ENCODE data around the gene TAS2R41. TPM values are rescaled to one million over a fixed set of nuclear protein-coding genes. Genes with fewer than 3 reads are reported as not detected.

Gene TAS2R41
- total RNA-seq, 4 donors from 2014 or later = 0.70 TPM; not detected in 3

DNA sequence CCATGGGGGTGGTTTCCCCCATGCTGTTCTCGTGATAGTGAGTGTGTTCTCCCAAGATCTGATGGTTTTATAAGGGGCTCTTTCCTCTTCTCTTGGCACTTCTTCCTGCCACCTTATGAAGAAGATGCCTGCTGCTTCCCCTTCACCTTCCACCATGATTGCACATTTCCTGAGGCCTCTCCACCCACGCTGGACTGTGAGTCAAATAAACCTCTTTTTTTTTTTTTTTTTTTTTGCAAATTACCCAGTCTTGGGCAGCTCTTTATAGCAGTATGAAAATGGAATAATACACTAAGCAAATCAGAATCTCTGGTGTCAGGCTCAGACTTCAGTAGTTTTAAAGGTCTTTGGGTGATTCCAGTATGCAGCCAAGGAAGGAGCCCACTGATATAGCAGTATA, 28.2 kb downstream of the TAS2R41 start:
- 53 to 58% methylated on average over 2 of the region's 2 CpGs for WGBS, 2 donors

DNA sequence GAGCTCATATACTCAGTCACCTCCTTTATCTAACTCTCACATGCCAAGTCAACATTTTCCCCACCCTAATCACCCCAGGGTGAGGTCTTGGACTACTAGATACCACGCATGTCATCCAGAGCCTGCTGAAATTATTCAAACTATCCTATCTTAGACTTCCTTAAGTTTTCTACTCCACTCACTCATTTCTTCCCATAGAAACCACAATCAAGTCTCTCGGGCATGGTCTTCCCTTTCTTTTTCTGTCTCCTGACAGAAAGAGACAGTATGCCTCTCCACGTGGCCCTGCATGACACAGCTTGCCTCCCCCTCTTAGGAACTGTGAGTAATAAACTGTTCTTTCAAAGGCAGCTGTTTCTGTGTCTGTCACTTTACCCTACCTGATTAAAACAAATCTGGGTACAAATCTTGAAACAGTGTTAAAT, 29.4 kb downstream of the TAS2R41 start:
- intact Hi-C loops (cut with DNase I) = no loop called here
- Histone ChIP-seq H3K27ac (no peak overlapping the region), H3K27me3 (no peaks in the 10 kb centered on the region), H3K36me3 (no peaks in the 10 kb centered on the region), H3K9me3 (no peaks in the 10 kb centered on the region), H3K4me1 (peaks cover 4 to 25% (median 4%) of the 10 kb centered on the region in 3 donors), H3K4me3 (no peak overlapping the region)
- no peak for TF ChIP-seq POLR2A (IDR thresholded peaks at IDR 0.05)
- TF ChIP-seq, protein P1, sequence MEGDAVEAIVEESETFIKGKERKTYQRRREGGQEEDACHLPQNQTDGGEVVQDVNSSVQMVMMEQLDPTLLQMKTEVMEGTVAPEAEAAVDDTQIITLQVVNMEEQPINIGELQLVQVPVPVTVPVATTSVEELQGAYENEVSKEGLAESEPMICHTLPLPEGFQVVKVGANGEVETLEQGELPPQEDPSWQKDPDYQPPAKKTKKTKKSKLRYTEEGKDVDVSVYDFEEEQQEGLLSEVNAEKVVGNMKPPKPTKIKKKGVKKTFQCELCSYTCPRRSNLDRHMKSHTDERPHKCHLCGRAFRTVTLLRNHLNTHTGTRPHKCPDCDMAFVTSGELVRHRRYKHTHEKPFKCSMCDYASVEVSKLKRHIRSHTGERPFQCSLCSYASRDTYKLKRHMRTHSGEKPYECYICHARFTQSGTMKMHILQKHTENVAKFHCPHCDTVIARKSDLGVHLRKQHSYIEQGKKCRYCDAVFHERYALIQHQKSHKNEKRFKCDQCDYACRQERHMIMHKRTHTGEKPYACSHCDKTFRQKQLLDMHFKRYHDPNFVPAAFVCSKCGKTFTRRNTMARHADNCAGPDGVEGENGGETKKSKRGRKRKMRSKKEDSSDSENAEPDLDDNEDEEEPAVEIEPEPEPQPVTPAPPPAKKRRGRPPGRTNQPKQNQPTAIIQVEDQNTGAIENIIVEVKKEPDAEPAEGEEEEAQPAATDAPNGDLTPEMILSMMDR (IDR thresholded peaks at IDR 0.05) = no peak
- DNase-seq = no peak
- WGBS, 2 donors = 38 to 44% methylated on average over 3 of the region's 3 CpGs

More for the DNA sequence above, 28.2 kb downstream of the TAS2R41 start:
- no peak overlapping the region for H3K27ac ChIP-seq
- intact Hi-C loops (cut with DNase I) = no loop called here
- no peak overlapping the region for H3K4me3 ChIP-seq
- no peaks in the 10 kb centered on the region for H3K36me3 ChIP-seq
- H3K27me3 ChIP-seq = no peaks in the 10 kb centered on the region
- H3K4me1 ChIP-seq = peaks cover 0 to 13% (median 4%) of the 10 kb centered on the region in 3 donors
- no peaks in the 10 kb centered on the region for H3K9me3 ChIP-seq
- no peak for DNase-seq
- TF ChIP-seq, protein P1 (IDR thresholded peaks at IDR 0.05) = no peak
- no peak for TF ChIP-seq POLR2A (IDR thresholded peaks at IDR 0.05)

DNA sequence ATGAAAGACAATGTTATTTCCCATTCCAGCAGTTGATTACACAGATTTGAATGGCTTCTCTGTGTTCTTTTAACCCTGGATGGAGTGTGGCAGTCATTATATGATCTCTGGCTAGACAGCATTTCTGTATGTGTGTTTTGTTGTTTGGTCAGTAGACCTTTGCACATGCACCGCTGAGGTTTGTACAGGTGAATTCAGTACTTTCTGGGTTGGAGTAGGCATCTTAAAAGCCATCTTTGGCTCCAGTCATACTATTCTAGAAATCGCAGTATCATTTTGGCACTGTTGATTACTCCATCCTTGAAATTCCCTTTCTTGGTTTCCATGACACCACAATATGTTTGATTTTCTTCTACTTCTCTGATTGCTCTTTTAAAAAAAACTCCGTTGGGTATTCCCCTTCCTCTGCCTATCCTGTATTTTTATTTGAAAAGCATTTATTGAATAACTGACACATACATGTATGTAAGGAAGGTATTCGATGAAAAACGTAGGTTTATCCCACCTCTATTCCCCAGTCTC, 29.9 kb downstream of the TAS2R41 start:
- DNase-seq = no peak
- intact Hi-C loops (cut with DNase I) = no loop called here
- Histone ChIP-seq H3K4me1 (peaks cover 6 to 30% (median 8%) of the 10 kb centered on the region in 3 donors), H3K4me3 (no peak overlapping the region), H3K27ac (no peak overlapping the region), H3K9me3 (no peaks in the 10 kb centered on the region), H3K36me3 (no peaks in the 10 kb centered on the region), H3K27me3 (no peaks in the 10 kb centered on the region)
- WGBS, 2 donors = 75 to 86% methylated on average over 5 of the region's 5 CpGs
- TF ChIP-seq, protein P1 (IDR thresholded peaks at IDR 0.05) = no peak
- no peak for TF ChIP-seq POLR2A (IDR thresholded peaks at IDR 0.05)

DNA sequence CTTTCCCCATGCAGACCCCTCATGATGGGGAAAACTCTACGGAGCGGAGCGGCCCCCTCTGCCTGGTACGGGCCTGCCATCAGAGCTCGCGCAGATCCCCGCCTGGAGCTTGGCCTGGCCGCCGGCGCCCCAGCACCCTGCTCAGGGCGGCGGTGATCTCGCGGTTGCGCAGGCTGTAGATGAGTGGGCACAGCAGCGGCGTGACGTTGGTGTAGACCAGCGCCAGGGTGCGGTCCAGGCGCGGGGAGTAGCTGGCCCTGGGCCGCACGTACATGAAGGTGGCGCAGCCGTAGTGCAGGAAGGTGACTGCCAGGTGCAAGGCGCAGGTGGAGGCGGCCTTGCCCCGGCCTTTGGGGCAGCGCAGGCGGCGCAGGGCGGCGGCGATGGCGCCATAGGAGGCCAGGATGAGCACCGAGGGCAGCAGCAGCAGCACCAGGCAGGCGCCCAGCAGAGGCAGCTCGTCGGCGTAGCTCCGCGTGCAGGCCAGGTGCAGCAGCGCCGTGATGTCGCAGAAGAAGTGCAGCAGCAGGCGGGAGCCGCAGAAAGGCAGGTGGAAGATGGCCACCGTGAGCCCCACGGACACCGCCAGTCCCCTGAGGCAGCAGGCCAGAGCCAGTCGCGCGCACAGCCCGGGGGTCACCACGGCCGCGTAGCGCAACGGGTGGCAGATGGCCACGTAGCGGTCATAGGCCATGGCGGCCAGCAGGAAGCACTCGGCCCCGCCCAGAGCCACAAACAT, 33.4 kb downstream of the TAS2R41 start:
- peaks cover 6 to 42% (median 10%) of the 10 kb centered on the region in 3 donors for H3K4me1 ChIP-seq
- H3K36me3 ChIP-seq = no peaks in the 10 kb centered on the region
- no peak for DNase-seq
- no peaks in the 10 kb centered on the region for H3K27me3 ChIP-seq
- 90% methylated on average over 4 of the region's 65 CpGs; no CpG with 5 or more reads in 1 of the 2 donors for WGBS, 2 donors
- peak overlapping the region in 1 of 4 donors; percentile 17 for H3K4me3 ChIP-seq
- H3K9me3 ChIP-seq = no peaks in the 10 kb centered on the region
- TF ChIP-seq POLR2A (IDR thresholded peaks at IDR 0.05) = no peak
- TF ChIP-seq, protein P1 (IDR thresholded peaks at IDR 0.05) = no peak
- intact Hi-C loops (cut with DNase I) = no loop called here
- no peak overlapping the region for H3K27ac ChIP-seq

DNA sequence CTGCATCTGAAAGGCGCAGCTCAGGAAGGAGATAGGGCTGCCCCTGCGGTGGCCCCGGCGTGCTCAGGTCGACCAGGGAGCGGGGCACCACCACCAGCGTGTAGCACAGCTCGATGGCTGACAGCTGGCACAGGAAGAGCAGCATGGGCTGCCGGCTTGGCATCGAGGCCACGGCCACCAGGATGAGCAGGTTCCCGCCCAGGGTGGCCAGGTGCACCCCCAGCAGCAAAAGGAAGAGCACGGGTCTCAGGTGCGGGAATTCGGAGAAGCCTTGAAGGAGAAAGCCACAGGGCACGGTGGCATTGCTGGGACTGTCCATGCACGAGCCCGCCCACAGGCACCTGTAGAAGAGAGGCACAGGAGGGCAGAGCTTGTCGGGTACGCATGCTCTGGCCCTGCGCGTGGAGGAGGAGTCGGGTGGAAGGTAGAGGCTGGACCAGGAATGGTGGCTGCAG, 33.9 kb downstream of the TAS2R41 start:
- no peaks in the 10 kb centered on the region for H3K36me3 ChIP-seq
- H3K27ac ChIP-seq = peak overlapping the region in 2 of 4 donors; percentile 40 to 76
- intact Hi-C loops (cut with DNase I) = no loop called here
- H3K4me1 ChIP-seq = peaks cover 6 to 42% (median 10%) of the 10 kb centered on the region in 3 donors
- WGBS, 2 donors = 93 to 94% methylated on average over 8 to 11 of the region's 23 CpGs
- no peaks in the 10 kb centered on the region for H3K27me3 ChIP-seq
- peak overlapping the region in 1 of 4 donors; percentile 17 for H3K4me3 ChIP-seq
- DNase-seq = no peak
- no peaks in the 10 kb centered on the region for H3K9me3 ChIP-seq
- TF ChIP-seq, protein P1 (IDR thresholded peaks at IDR 0.05) = no peak
- TF ChIP-seq POLR2A (IDR thresholded peaks at IDR 0.05) = no peak
